Measurements from ENCODE around the gene HAGHL.

DNA sequence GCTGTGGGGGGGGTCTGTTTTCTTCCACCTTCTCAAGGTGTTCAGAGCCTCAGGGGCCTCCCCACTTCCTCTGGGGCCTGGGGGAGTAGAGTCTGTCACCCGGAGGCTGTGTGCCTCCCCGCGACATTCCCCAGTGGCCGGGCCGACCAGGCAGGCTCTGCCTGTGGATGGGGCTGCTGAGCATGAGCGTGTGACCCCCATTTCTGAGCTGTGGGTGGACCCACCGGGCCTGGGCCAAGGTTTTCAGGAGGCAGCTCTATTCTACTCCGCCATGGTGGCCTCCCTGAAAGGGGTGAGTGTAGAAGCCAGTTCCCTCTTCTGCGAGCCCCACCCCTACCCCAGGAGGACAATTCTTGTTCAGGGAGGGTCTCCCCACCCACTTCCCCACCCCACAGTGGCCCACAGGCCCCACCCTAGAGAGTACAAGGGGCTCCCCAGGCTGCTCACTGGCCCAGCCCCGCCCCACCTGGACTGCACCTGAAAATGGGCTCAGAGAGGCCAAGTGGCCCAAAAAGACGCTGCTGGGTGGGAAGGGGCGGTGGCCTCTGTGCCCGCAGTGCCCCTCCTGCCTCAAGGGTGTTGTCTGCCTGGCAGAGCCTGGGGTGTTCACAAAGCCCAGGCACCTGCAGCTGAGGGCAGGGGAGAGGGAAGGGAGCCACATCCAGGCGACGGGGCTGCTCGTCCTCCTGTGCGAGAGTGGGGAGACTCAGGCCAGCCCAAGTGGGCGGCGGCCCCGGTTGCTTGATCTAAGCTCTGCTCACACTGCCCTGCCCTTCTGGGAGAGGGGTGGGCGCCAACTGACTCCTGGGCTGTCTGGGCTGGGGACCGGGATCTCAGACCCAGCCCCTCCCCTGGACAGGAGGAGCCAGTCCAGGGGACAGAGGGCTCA is 35.0 kb downstream of the HAGHL start:
- no peak for TF ChIP-seq EZH2 (IDR thresholded peaks at IDR 0.05)
- no peak for TF ChIP-seq EZH2phosphoT487 (IDR thresholded peaks at IDR 0.05)
